Measurements from ENCODE around the gene LRIT1.

DNA sequence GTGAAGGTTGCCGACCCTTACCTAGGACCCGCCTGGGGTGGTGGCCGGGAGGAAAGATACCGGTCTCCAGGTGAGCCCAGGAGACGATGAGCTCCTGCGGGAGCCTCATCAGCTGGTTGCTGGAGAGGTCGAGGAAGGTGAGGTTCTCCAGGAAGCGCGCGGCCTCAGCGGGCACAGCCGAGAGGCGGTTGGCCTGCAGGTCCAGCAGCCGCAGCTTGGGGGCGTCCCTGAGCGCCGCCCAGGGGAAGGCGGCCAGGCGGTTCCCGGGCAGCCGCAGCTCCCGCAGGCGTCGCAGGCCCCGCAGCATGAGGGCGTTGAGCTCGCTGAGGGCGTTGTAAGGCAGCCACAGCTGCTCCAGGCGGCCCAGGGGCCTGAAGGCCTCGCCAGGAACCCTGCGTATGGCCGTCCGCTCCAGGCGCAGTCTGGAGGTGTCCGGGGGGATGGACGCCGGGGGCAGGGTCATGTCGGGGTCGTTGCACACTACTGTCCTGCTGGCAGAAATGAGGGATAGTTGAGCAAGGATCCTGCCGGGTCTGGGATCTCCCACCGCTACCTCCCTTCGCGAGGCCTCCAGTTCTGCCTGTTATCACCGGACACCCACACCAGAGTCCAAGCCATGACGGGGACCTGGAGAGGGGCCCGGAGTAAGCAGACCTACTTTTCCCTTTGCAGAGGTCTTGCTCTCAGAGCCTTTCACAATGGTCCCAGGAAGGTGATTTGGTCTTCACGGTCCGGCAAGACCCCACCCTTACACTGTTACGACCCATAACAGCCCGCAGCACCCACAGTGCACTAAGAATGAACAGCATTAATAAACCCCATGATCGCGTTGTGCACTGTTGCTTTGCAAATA is 3.9 kb downstream of the LRIT1 start:
- TF ChIP-seq, protein P1, sequence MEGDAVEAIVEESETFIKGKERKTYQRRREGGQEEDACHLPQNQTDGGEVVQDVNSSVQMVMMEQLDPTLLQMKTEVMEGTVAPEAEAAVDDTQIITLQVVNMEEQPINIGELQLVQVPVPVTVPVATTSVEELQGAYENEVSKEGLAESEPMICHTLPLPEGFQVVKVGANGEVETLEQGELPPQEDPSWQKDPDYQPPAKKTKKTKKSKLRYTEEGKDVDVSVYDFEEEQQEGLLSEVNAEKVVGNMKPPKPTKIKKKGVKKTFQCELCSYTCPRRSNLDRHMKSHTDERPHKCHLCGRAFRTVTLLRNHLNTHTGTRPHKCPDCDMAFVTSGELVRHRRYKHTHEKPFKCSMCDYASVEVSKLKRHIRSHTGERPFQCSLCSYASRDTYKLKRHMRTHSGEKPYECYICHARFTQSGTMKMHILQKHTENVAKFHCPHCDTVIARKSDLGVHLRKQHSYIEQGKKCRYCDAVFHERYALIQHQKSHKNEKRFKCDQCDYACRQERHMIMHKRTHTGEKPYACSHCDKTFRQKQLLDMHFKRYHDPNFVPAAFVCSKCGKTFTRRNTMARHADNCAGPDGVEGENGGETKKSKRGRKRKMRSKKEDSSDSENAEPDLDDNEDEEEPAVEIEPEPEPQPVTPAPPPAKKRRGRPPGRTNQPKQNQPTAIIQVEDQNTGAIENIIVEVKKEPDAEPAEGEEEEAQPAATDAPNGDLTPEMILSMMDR (IDR thresholded peaks at IDR 0.05) = no peak
- no peak for TF ChIP-seq EP300 (IDR thresholded peaks at IDR 0.05)
